Stimulated activated CD4-positive, alpha-beta T cell treated with anti-CD3 and anti-CD28 coated beads, Interleukin-15, amount 100 ng/mL, for 48 hours (primary cell): Measurements from ENCODE around the gene TTLL13.
A peak's percentile ranks its signal among the peaks of the same experiment; 100 is the strongest.

Experiments used
- DNase-seq, 2 donors: peaks; one replicate each; pipeline ENCODE4 v3.0.0-alpha.2; 2020; ENCODE audit warnings: low read depth in 2 of 2

TTLL13 gene

GRCh38 chr15:90249203-90249863 is at the start of gene TTLL13:
TTLL13 (plus strand) TSS chr15:90249556; CDS start chr15:90250631, 1,075 bp downstream.
- DNase-seq: peak; percentile 71 to 74

- DNase-seq: no peak
These were observed 48.7 kb upstream of the TTLL13 start for GRCh38 chr15:90200534-90201129.

- DNase-seq: peak in 1 of 2 donors; percentile 53
These were observed 48.0 kb upstream of the TTLL13 start, which contains the start of gene SEMA4B for GRCh38 chr15:90201130-90201943. SEMA4B (plus strand) TSS chr15:90201330; CDS start chr15:90201579, 249 bp downstream.

GRCh38 chr15:90201944-90202375 is 47.4 kb upstream of the TTLL13 start:
- DNase-seq: no peak

- DNase-seq: no peak
These were observed 46.4 kb upstream of the TTLL13 start for GRCh38 chr15:90202929-90203328.

GRCh38 chr15:90203473-90203872 is 45.9 kb upstream of the TTLL13 start:
- DNase-seq: no peak

- no peak for DNase-seq
These were observed 45.4 kb upstream of the TTLL13 start for GRCh38 chr15:90203922-90204321.

GRCh38 chr15:90205050-90205848 is 44.1 kb upstream of the TTLL13 start:
- DNase-seq: no peak

- DNase-seq: no peak
These were observed 43.5 kb upstream of the TTLL13 start for GRCh38 chr15:90205886-90206285.

- no peak for DNase-seq
These were observed 42.1 kb upstream of the TTLL13 start for GRCh38 chr15:90207252-90207651.

GRCh38 chr15:90208356-90208755 is 41.0 kb upstream of the TTLL13 start:
- no peak for DNase-seq

GRCh38 chr15:90209591-90209990 is 39.8 kb upstream of the TTLL13 start:
- peak in 1 of 2 donors; percentile 26 for DNase-seq

GRCh38 chr15:90210593-90210992 is 38.8 kb upstream of the TTLL13 start:
- no peak for DNase-seq

GRCh38 chr15:90211009-90211408 is 38.3 kb upstream of the TTLL13 start:
- no peak for DNase-seq

- DNase-seq: no peak
These were observed 37.8 kb upstream of the TTLL13 start for GRCh38 chr15:90211440-90212143.

GRCh38 chr15:90212221-90213098 is 36.9 kb upstream of the TTLL13 start:
- no peak for DNase-seq

- no peak for DNase-seq
These were observed 36.1 kb upstream of the TTLL13 start for GRCh38 chr15:90213122-90213817.

GRCh38 chr15:90213818-90214204 is 35.5 kb upstream of the TTLL13 start:
- DNase-seq: no peak

- DNase-seq: no peak
These were observed 34.7 kb upstream of the TTLL13 start for GRCh38 chr15:90214553-90215196.
